Endothelial cell of umbilical vein (primary cell): Measurements from ENCODE around the gene GPR87. TPM values are rescaled to one million over a fixed set of nuclear protein-coding genes. Genes with fewer than 3 reads are reported as not detected.

Source experiments
- BruUV-seq: library from RNA; stranded (reverse); fragments of 400-500 nt; replicated peaks from 2 replicates; lab custom pipeline; 2021; lab: Mats Ljungman, UMichigan
- CTCF ChIA-PET: fragments of 300-600, 350-600 bp; sonication (Branson Sonifier 250); formaldehyde crosslinking; loops from one replicate; lab custom pipeline; 2021; ENCODE audit warnings: antibody characterized with exemption, inconsistent platforms; lab: Charles Lee
- POLR2A ChIA-PET: fragments of 300-600, 350-600 bp; sonication (Branson Sonifier 250); formaldehyde crosslinking; loops from one replicate; lab custom pipeline; 2021; ENCODE audit warnings: antibody characterized with exemption, inconsistent platforms; lab: Charles Lee
- DNase-seq: peaks from one replicate; pipeline ENCODE4 v3.0.0-alpha.2; 2011; ENCODE audit warnings: low read depth, low spot score
- FAIRE-seq: peaks from 2 replicates; lab custom pipeline; 2011; peaks lifted over from hg19 to GRCh38; lab: Jason Lieb, UNC
- H2AFZ ChIP-seq: 2 replicates; pipeline ENCODE4 v1.6.0; 2012; ENCODE audit warnings: low read depth, low read length, control low read depth, inconsistent platforms
- H3K27ac ChIP-seq: 2 replicates; pipeline ENCODE4 v1.5.1; 2011; ENCODE audit warnings: low read depth, mild to moderate bottlenecking, control low read depth, low read length, moderate library complexity; ENCODE audit not compliant: insufficient read depth
- H3K27me3 ChIP-seq, 2 experiments: 2 replicates each; pipeline versions ENCODE4 v1.6.0 to v1.6.1; 2011; ENCODE audit warnings: low read length in 2 of 2, mixed read lengths in 1 of 2; ENCODE audit not compliant: control insufficient read depth in 2 of 2, insufficient read depth in 2 of 2
- H3K36me3 ChIP-seq, 2 experiments: 2 replicates in 1 of 2; 3 replicates in 1 of 2; pipeline ENCODE4 v1.5.1; 2011; ENCODE audit warnings: low read length in 2 of 2, mild to moderate bottlenecking in 1 of 2, moderate library complexity in 1 of 2; ENCODE audit not compliant: control insufficient read depth in 2 of 2, insufficient read depth in 2 of 2; ENCODE audit errors: extremely low read depth in 1 of 2
- H3K4me1 ChIP-seq: 3 replicates; pipeline ENCODE4 v1.5.1; 2011; ENCODE audit warnings: mild to moderate bottlenecking, low read length; ENCODE audit not compliant: control insufficient read depth, insufficient read depth; ENCODE audit errors: extremely low read depth
- H3K4me2 ChIP-seq: 2 replicates; pipeline ENCODE4 v1.6.1; 2011; ENCODE audit warnings: low read length, control low read depth, mixed read lengths; ENCODE audit not compliant: insufficient read depth
- H3K4me3 ChIP-seq, 3 experiments: fragments of 200-600 bp in 1 of 3; sonication (generic), shearing (Covaris generic) in 1 of 3; replicated peaks in 1 of 3; 2 replicates each; pipeline ENCODE4 v1.5.1; 2011 to 2016; ENCODE audit warnings: control low read depth in 3 of 3, low read length in 3 of 3, mild to moderate bottlenecking in 2 of 3, inconsistent platforms in 1 of 3, low read depth in 1 of 3, moderate library complexity in 1 of 3; ENCODE audit not compliant: insufficient read depth in 1 of 3
- H3K79me2 ChIP-seq: 2 replicates; pipeline ENCODE4 v1.6.0; 2012; ENCODE audit warnings: low read length, inconsistent platforms; ENCODE audit not compliant: control insufficient read depth, insufficient read depth
- H3K9ac ChIP-seq: replicated peaks from 2 replicates; pipeline ENCODE3; 2011; ENCODE audit warnings: low read length, control low read depth; ENCODE audit not compliant: insufficient read depth; ENCODE audit errors: extremely low read depth
- H3K9me1 ChIP-seq: replicated peaks from 3 replicates; pipeline ENCODE4 v1.6.0; 2011; ENCODE audit warnings: mild to moderate bottlenecking, low read length; ENCODE audit not compliant: control insufficient read depth, insufficient read depth; ENCODE audit errors: extremely low read depth
- H3K9me3 ChIP-seq: replicated peaks from 2 replicates; pipeline ENCODE4 v1.5.1; 2012; ENCODE audit warnings: low read length, inconsistent platforms; ENCODE audit not compliant: control insufficient read depth, insufficient read depth
- H4K20me1 ChIP-seq: replicated peaks from 2 replicates; pipeline ENCODE3; 2011; ENCODE audit warnings: mild to moderate bottlenecking, low read length; ENCODE audit not compliant: control insufficient read depth, insufficient read depth; ENCODE audit errors: extremely low read depth
- CTCF ChIP-seq, 2 donors: IDR thresholded peaks; 1 replicate in 1 of 2; 2 replicates in 1 of 2; pipeline ENCODE4 v1.5.1; 2011; ENCODE audit warnings: low read length in 2 of 2, mild to moderate bottlenecking in 2 of 2, moderate library complexity in 2 of 2, control low read depth in 1 of 2, inconsistent platforms in 1 of 2, low read depth in 1 of 2; ENCODE audit not compliant: insufficient read depth in 1 of 2; ENCODE audit errors: extremely low read depth in 1 of 2
- EZH2 ChIP-seq: IDR thresholded peaks from 2 replicates; pipeline ENCODE4 v1.6.1; 2012; ENCODE audit warnings: borderline replicate concordance, low read depth, mild to moderate bottlenecking, moderate library complexity, low read length, inconsistent platforms; ENCODE audit not compliant: severe bottlenecking
- FOS ChIP-seq: IDR thresholded peaks from 2 replicates; pipeline ENCODE4 v1.6.1; 2011; ENCODE audit warnings: mild to moderate bottlenecking, low read length, moderate library complexity, borderline replicate concordance; ENCODE audit not compliant: insufficient read depth
- GATA2 ChIP-seq: IDR thresholded peaks from 2 replicates; pipeline ENCODE4 v1.7.0; 2011; ENCODE audit warnings: low read depth, mild to moderate bottlenecking, moderate library complexity, mixed read lengths, low read length; ENCODE audit not compliant: insufficient read length, insufficient read depth
- JUN ChIP-seq: IDR thresholded peaks from 2 replicates; pipeline ENCODE4 v1.6.1; 2011; ENCODE audit warnings: borderline replicate concordance, low read depth; ENCODE audit not compliant: insufficient read length, insufficient read depth
- MAX ChIP-seq: IDR thresholded peaks from 2 replicates; pipeline ENCODE4 v1.6.1; 2011; ENCODE audit not compliant: insufficient read depth, insufficient read length
- MYC ChIP-seq: IDR thresholded peaks from one replicate; pipeline ENCODE4 v1.6.1; 2011; ENCODE audit warnings: mild to moderate bottlenecking, low read depth, low read length
- POLR2A ChIP-seq: IDR thresholded peaks from 2 replicates; pipeline ENCODE4 v1.6.1; 2012; ENCODE audit warnings: low read depth, mild to moderate bottlenecking, control low read depth, low read length
- POLR2AphosphoS5 ChIP-seq: IDR thresholded peaks from 2 replicates; pipeline ENCODE4 v1.6.1; 2012; ENCODE audit warnings: low read depth, mild to moderate bottlenecking, control low read depth, low read length, moderate library complexity; ENCODE audit not compliant: insufficient read depth
- dilution Hi-C: fragments of 300-500 bp; cut with MboI; formaldehyde crosslinking; loops from one replicate; pipeline ENCODE4 v1.15.0; 2019; ENCODE audit warnings: low sequenced_read_pairs; ENCODE audit not compliant: extremely low pct_ligation_motif_present
- intact Hi-C: fragments of 100-400 bp; cut with micrococcal nuclease; formaldehyde crosslinking; loops from one replicate; pipeline ENCODE4 v1.10.0; 2022
- polyA plus RNA-seq, 4 experiments: library from polyadenylated mRNA; depleted of rRNA in 3 of 4; stranded (reverse) in 3 of 4; unstranded in 1 of 4; fragments of >200 nt; gene quantifications; 2 replicates each; pipeline versions ENCODE4 v1.2.1 to v1.2.3, GENCODE V29; 2011 to 2012; ENCODE audit warnings: missing spikeins in 1 of 4
- total RNA-seq: library from RNA; stranded (reverse); gene quantifications from 2 replicates; pipeline ENCODE4 v1.2.3, GENCODE V29; 2021

GPR87 gene
- total and polyA plus RNA-seq, 2 donors (not counting 3 experiments of a cell fraction or from before 2014, with no cell fraction given), result not detected

- TF ChIP-seq FOS (no peak), MAX (no peak), MYC (no peak), POLR2AphosphoS5 (no peak), POLR2A (no peak), JUN (no peak), CTCF (IDR thresholded peaks at IDR 0.05; ENCODE audit: extremely low read depth in 1 of 2, insufficient read depth in 1 of 2, low read depth in 1 of 2, low read length in 2 of 2) (no peak), GATA2 (no peak), EZH2 (no peak)
- no peaks in the 10 kb centered on the region for H3K79me2 ChIP-seq
- FAIRE-seq (no peak), DNase-seq (no peak)
- H3K9ac ChIP-seq, result no peak overlapping the region
- H3K9me3 ChIP-seq, result no peaks in the 10 kb centered on the region
- dilution Hi-C loops, result no loop called here
- BruUV-seq, result no TSS peak
- no peaks in the 10 kb centered on the region for H3K4me1 ChIP-seq
- H3K4me3 ChIP-seq, result no peak overlapping the region
- POLR2A ChIA-PET, result no interaction called here
- no peak overlapping the region for H2AFZ ChIP-seq
- no peak overlapping the region for H3K4me2 ChIP-seq
- H3K27me3 ChIP-seq, result peaks cover 0 to 2% of the 10 kb centered on the region in 2 experiments
- H3K36me3 ChIP-seq, result no peaks in the 10 kb centered on the region
- no peaks in the 10 kb centered on the region for H4K20me1 ChIP-seq
- intact Hi-C loops, result no loop called here
- CTCF ChIA-PET, result interaction anchor here (0.7 to 2.0 kb wide), 5 partner anchors 9 to 78 kb away, joined by 3 to 6 read pairs (median 3); no protein-coding TSS in a partner anchor
- H3K9me1 ChIP-seq, result no peaks in the 10 kb centered on the region
- H3K27ac ChIP-seq, result no peak overlapping the region
Measured at GRCh38 chr3:151306168-151306810, 10.3 kb downstream of the GPR87 start.
